GM19240 (cell line): ENCODE results near the gene ZNF10.
A peak's percentile ranks its signal among the peaks of the same experiment; 100 is the strongest.

Experiments
- DNase-seq: peaks from one replicate; pipeline ENCODE4 v3.0.0; 2011; ENCODE audit warnings: low spot score; ENCODE audit not compliant: insufficient read length

The ZNF10 gene

DNA sequence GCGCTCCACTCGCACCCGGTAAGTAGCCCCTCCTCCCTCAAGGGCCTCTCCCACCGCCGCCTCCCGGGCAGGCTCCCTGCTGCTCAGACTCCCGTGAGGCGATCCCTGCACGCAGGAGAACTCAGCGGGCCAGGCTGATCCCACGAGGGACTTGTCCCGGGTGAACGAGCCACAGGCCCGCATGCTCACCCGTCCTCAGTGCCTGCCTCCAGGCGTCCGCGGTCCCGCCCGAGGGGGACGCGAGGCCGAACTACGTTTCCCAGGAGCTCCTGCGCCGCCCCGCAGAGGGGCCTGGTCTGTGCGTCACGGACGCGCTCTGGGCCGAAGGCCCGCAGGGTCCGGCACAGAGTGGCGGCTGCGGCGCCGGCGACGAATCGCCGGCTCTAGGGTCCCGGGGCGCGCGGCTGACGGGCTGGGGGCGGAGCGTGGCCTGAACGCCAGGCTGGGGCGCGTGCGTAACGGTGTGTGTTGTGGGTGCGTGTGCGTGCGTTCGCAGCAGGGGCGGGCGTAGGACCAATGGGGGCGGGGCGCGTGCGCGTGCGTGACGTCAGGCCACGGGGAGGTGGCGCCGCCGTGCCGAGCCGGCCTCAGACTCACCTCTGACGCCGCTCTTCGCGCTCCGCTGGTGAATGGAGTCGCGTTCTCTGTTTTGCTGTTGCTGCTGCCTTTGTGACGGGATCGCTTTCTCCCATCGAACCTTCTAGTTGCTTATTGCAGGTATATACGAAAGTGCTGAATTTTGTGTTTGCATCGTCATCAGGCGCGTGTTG is at the start of gene ZNF10, which contains the start of gene ZNF891:
TSS of gene ZNF10 (plus strand) at position 590 of the 770 bp plus-strand sequence. CDS start 13,866 bp downstream, outside the sequence.
TSS of gene ZNF891 (minus strand) at position 237 of the 770 bp plus-strand sequence. CDS start 8,356 bp downstream, outside the sequence.
- DNase-seq, result peak; percentile 56

DNA sequence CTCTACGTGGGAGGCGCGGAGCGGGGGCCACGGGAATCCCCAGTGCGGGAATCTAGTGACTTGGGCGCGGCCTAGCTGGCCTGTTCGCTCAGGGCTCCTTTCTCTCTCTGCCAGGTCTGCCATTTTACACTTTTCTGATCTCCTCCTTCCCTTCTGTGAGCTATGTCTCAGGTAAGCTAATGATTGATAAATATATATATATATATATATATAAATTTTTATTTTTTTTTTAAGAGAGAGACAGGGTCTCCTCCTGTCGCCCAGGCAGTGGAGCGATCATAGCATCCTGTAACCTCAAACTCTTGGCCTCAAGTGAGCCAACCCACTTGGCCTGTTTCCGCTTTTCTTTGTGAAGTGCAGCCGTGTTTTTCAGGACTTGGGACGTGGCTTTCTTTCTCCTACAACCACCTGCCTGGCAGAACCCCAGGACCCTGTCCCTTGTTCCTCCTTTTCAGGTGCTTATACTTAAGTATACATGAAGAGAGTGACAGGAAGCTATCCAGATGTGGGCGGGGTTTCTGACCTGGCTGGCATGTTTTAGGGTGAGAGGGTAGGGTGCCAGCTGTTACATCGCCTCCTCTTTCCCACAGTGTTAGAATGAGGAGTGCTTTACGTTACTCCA is 49.2 kb upstream of the ZNF10 start:
- no peak for DNase-seq

DNA sequence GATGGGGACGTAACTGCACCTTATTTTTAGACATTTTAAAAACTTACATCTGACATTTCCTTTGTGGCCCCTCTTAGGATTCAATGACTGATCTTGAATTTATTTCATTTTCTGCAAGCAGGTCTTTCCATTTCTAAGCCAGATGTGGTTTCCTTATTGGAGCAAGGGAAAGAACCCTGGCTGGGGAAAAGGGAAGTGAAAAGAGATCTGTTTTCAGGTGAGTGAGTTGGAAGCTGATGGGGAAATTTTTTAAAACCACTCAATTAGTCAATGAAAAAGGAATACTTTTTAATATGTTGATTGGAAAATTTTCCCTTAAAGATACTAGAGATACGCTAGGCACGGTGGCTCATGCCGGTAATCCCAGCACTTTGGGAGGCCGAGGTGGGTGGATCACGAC is 47.1 kb upstream of the ZNF10 start:
- no peak for DNase-seq

DNA sequence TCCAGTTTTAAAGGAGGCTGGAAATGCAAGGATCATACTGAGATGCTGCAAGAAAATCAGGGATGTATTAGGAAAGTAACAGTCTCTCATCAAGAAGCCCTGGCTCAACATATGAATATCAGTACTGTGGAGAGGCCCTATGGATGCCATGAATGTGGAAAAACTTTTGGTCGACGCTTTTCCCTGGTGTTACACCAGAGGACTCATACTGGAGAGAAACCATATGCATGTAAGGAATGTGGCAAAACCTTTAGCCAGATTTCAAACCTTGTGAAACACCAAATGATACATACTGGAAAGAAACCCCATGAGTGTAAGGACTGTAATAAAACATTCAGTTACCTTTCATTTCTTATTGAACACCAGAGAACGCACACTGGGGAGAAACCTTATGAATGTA is 24.8 kb upstream of the ZNF10 start:
- no peak for DNase-seq

DNA sequence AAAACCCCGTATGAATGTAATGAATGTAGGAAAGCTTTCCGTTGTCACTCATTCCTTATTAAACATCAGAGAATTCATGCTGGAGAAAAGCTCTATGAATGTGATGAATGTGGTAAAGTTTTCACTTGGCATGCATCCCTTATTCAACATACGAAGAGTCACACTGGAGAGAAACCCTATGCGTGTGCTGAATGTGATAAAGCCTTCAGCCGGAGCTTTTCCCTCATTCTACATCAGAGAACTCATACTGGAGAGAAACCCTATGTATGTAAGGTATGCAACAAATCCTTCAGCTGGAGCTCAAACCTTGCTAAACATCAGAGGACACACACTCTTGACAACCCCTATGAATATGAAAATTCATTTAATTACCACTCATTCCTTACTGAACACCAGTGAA is 24.2 kb upstream of the ZNF10 start:
- DNase-seq, result no peak

DNA sequence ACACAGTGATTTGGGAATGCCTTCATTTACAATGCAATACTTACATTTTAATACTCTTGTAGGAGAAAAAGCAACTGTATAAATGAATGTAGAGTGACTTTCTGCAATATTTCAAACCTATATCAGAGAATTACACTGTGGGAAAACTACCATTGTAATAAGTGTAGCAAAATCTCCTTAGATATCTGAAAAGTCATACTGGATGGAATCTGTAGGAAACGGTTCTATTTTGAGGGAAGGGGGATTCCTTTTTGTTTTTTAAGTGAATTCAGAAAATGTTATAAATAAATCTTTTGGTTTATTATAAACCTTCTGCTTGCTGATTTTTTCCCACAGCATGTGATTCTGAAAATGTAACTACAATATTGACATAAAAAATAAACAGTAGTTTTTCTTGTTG is 23.3 kb upstream of the ZNF10 start:
- no peak for DNase-seq

DNA sequence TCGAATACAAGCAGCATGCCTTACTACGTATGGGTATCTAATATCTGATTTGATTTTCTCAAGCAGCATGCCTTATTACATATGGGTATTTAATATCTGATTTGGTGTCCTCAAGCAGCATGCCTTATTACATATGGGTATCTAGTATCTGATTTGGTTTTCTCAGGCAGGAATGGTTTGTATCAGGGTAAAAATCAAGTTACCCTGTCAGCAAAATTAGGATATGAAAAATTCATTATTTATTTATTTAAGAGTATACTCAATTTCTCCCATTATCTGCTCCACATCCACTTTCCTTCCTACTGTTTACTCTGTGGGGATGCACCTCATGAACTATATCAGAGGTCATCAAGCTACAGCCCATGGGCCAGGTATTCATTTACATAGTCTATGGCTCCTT is 22.3 kb upstream of the ZNF10 start:
- no peak for DNase-seq

DNA sequence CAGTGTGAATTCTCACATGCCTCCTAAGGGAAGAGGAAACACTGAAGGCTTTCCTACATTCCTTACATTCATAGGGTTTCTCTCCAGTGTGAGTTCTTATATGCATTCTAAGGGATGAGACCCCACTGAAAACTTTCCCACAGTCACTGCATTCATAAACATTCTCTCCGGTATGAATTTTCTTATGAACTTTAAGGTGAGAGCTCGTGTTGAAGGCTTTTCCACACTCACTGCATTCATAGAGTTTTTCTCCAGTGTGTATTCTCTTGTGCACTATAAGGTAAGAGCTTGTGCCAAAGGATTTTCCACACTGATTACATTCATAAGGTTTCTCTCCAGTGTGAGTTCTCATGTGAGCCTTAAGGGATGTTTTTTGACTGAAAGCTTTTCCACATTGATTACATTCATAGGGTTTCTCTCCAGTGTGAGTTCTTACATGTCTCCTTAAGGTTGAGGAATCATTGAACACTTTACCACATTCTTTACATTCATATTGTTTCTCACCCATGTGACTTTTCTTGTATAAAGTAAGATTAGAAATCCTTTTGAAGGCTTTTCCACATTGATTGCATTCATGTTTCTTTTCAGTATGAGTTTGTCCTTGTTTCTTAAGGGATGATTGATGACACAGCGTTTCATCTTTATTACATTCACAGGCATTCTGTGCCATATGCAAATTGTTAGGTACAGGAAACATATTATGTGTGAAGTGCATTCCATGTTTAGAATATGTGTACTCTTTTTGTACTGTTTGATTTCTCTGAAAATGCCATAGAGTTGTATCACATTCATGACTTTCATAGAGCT is 9.8 kb upstream of the ZNF10 start:
- no peak for DNase-seq

DNA sequence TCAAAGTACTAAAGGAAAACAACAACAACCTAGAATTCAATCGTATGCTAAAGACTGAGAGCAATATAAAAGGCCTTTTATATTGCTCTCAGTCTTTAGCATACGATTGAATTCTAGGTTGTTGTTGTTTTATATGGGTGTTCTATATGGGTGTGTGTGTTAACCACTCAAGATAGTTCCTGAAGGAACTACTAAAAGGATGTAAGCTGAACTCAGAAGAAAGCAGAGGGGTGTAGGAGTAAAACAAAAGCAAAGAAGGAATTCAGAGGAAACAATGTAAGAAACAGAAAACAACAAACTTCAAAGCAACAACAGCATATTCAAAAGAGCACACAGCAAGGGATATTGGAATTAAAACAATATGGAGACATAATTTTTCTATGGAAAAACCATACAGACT is 5.8 kb upstream of the ZNF10 start:
- no peak for DNase-seq

DNA sequence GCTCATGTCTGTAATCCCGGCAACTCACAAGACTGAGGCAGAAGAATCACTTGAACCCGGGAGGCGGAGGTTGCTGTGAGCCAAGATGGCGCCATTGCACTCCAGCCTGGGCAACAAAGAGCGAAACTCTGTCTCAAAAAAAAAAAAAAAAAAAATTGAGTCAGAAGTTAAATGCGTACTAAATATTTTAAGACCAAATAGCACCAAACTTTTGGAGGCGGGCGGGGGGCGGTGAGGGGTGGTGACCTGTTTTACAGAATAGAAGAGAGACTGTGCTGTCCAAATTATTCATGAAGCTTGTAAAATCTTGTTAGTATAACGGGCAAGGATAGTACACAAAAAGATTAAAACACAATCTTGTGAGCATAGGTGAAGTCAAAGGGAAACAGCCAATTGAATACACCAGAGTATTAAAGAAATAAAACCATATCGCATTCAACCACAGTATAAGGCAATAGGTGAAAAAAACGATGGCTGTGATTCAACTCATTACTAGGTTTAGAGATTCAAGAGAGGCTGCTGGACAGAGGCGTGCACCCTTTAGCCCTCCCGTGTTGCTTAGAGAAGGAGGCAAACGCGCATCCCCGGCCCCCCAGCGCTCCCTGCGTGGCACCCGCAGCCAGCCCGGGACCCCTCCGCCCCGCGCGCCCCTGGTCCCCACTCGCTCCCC is 924 bp upstream of the ZNF10 start:
- no peak for DNase-seq

DNA sequence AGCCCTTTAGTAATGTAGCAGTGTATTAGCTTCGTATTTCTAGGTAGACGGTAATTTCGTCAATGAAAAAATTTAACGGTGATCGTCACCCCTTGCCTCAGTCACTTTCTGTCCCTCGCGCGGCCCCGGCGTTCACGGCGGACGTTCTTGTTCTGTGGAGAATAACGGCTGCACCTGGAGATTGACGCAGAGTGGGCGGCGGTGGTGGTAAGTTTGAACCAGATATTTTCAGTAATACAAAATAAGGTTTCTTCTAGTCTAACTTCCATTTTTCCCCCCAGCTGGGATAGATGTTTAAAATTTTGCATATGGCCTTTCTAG is 341 bp downstream of the ZNF10 start:
- no peak for DNase-seq

DNA sequence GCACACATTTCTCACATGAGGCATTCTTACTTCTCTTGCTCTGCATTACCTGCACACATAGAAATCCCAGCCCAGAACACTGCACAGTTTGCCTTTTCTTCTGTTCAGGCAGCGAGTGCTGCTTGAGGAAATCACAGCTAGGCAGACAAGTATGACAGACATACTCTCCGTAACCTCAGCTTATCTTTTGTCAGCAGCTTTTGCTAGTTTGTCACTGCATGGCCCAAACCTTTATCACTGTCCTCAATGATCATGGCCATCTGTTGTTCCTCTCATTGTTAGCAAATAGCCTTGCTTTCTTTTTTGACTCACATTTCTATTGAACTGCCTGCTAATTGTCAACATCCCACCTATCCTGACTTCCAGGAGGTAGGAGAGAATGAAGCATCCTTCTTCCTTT is 5.3 kb downstream of the ZNF10 start:
- DNase-seq, result no peak

DNA sequence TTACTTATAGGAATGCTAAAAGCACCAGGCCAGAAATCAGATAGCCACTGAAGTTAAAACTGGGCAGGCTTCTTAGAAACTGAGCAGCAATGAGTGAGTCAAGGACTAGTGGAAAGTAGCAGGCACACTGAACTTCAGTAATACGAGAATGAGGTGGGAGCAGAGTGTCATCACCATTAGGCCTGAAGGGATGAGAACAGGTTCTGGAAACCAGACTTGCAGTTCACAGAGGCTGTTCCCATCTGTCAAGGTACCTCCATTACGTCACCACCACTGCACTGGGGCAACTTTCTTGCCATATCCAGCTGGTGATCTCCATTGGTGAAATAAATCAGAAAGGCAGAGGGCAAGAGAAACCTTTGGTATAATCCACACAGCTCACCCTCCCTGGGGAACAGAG is 15.6 kb downstream of the ZNF10 start:
- no peak for DNase-seq

DNA sequence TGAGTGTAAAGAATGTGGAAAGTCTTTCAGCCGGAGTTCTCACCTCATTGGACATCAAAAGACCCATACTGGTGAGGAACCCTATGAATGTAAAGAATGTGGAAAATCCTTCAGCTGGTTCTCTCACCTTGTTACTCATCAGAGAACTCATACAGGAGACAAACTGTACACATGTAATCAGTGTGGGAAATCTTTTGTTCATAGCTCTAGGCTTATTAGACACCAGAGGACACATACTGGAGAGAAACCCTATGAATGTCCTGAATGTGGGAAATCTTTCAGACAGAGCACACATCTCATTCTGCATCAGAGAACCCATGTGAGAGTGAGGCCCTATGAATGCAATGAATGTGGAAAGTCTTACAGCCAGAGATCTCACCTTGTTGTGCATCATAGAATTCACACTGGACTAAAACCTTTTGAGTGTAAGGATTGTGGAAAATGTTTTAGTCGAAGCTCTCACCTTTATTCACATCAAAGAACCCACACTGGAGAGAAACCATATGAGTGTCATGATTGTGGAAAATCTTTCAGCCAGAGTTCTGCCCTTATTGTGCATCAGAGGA is 25.8 kb downstream of the ZNF10 start:
- DNase-seq, result no peak

DNA sequence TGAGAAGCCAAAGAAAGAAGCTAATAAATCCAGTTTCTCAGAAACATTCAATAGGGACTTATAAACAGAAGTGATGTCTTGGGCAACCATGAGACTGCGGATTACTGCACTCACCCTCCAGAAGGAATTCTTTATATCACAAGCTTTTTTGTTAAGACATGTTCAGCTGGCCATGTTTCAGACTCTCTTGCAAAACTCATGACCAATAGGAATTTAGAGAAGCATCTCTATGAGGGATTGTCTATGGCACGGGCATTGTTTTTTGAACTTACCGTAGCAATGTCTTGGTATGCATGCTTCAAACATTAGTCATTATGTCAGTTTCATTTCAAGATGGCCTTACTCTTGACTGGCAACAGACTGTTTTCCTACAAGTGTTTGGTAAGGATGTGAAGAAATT is 35.3 kb downstream of the ZNF10 start:
- DNase-seq, result no peak

DNA sequence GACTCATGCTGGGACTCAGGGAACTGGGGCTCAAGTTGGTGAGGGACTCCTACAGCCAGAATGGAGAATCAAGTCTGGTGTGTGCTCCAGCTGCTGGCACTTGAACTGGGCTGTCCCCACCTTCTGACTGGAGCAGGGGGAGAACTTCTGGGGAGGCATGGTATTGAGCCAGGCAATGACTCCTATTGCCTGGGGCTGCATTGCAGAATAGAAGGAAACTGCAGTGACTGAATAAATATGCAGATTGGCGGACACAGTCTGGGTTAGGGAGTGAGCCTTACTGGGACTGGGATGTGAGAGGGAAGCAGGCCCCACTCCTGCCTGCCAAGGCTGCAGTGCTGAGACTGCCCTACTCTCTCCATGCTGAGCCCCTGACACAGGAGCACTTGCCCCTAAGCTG is 42.1 kb downstream of the ZNF10 start:
- DNase-seq, result no peak

DNA sequence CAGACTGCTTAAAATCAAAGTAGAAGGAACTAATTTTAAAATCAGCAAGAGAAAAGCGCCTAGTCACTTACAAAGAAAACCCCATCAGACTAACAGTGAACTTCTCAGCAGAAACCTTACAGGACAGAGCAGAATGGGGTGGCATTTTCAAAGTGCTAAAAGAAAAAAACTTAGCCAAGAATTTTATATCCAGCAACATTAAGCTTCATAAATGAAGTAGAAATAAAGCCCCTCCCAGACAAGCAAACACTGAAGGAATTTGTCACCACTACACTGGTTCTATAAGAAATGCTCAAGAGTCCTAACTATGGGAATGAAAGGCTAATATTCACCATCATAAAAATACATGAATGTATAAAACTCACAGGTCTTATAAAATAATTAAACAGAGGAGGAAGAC is 44.5 kb downstream of the ZNF10 start:
- no peak for DNase-seq

DNA sequence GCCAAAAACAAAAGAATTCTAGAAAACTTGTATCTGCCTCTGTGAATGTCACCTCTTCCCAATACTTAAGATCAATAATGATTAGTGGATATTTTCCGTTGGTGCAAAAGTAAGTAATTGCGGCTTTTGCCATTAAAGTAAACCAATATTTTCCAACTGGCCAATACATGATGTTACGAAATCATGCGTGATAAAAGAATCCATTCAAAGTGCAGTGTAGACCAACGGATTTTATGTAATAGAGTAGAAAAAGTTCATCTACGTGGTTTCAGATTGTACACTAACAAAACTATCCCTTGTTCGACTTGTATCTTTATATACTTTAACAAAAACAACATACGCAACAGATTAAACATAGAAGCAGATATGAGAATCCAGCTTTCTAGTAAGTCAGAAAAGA is 50.2 kb downstream of the ZNF10 start:
- no peak for DNase-seq

DNA sequence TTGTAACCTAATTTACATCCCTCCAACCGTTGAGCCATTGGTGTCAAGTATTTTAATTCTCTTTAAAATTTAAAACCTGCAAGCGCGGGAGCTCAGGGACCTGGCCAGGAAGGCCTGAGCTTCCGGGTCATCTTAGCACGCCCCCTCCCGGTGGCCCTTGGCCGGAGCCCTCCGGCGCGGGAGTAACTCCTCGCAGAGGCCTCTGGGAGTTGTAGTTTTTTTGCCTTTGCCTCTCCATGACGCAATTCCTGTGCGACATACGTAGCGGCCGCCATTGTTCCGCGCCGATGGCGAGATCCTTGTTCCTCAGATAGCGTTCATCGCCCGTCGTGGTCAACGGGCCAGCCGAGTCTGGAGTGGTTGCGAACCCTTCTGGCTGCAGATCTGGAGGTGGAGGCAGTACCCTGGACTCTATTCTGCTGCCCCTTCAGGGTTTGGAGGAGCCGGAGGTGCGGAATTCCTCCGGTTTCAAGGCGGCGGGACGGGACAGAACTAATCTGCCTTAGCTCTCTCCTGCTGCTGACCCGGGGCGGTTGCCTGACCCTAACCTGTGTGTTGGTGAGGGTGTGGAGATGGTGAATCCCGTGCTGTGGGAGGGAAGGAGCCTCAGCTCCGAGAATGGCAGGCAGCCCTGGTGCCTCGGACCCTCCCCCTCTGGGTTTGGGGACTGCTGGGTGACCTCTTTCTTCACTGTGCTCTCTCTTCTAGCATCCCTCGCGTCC is 51.0 kb downstream of the ZNF10 start, which contains the start of gene ZNF268:
TSS of gene ZNF268 (plus strand) at position 258 of the 722 bp plus-strand sequence. CDS start 503 bp downstream, outside the sequence.
- DNase-seq, result peak; percentile 93

DNA sequence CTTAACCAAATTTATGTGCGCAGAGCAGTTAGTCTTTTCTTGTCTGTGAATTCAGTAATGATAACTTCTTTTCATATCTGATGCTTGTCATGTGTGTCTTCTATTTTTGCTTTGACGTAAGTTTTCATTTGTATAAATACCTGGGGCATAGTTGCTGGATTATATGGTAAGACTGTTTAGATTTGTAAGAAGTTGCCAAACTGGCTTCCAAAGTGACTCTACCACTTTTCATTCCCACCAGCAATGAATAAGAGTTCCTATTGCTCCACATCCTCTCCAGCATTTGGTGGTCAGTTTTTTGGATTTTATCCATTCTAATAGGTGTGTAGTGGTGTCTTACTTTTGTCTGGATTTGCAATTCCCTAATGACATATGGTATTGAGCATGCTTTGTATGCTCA is 59.7 kb downstream of the ZNF10 start:
- no peak for DNase-seq

DNA sequence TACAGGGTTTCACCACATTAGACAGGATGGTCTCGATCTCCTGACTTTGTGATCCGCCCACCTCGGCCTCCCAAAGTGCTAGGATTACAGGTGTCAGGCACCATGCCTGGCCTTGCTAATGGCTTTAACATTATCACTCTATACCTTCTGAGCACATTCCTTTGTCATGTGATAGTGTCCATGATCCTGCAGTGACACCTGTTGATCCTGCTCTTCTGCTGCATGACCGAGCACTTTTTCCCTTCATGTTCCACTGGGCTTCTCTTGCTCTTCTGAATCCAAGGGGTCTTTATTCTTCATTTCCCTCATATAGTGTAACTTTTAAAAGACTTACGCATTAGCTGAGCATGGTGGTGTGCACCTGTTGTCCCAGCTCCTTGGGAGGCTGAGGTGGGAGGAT is 62.4 kb downstream of the ZNF10 start:
- DNase-seq, result no peak
